Panc1 (cell line): ENCODE data around the gene SHE.

Experiments used
- POLR2AphosphoS5 ChIP-seq: IDR thresholded peaks from 2 replicates; pipeline ENCODE4 v1.6.1; 2012; ENCODE audit warnings: mild to moderate bottlenecking, low read depth, low read length, moderate library complexity
- SIN3A ChIP-seq: IDR thresholded peaks from 2 replicates; pipeline ENCODE4 v1.6.1; 2012; ENCODE audit warnings: low read depth, mild to moderate bottlenecking, low read length, moderate library complexity, borderline replicate concordance; ENCODE audit not compliant: insufficient read depth
- TF ChIP-seq, protein P1 (sequence below): fragments of 450-650 bp; IDR thresholded peaks from 2 replicates; pipeline ENCODE4 v1.5.1; 2017; ENCODE audit warnings: mild to moderate bottlenecking

DNA sequence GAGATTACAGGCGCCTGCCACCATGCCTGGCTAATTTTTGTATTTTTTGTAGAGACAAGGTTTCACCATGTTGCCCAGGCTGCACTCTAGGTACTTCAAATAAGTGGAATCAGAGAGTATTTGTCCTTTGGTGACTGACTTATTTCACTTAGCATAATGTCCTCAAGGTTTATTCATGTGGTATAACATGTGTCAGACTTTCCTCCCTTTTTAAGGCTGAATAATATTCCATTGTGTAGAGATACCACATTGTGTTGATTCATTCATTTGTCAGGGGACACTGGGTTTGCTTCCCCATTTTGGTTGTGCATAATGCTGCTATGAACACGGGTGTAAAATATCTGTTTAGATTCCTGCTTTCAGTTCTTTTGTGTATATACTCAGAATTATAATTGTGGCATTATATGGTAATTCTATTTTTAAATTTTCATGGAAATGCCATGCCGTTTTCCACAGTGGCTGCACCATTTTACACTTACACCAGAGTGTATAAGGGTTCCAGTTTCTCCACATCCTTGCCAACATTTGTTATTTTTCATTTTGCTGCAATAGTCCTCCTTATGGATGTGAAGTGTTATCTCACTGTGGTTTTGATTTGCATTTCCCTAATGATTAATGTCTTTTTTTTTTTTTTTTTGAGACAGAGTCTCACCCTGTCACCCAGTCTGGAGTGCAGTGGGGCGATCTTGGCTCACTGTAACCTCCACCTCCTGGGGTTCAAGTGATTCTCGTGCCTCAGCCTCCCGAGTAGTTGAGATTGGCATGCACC is 62.0 kb downstream of the SHE start:
- TF ChIP-seq, protein P1, sequence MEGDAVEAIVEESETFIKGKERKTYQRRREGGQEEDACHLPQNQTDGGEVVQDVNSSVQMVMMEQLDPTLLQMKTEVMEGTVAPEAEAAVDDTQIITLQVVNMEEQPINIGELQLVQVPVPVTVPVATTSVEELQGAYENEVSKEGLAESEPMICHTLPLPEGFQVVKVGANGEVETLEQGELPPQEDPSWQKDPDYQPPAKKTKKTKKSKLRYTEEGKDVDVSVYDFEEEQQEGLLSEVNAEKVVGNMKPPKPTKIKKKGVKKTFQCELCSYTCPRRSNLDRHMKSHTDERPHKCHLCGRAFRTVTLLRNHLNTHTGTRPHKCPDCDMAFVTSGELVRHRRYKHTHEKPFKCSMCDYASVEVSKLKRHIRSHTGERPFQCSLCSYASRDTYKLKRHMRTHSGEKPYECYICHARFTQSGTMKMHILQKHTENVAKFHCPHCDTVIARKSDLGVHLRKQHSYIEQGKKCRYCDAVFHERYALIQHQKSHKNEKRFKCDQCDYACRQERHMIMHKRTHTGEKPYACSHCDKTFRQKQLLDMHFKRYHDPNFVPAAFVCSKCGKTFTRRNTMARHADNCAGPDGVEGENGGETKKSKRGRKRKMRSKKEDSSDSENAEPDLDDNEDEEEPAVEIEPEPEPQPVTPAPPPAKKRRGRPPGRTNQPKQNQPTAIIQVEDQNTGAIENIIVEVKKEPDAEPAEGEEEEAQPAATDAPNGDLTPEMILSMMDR: no peak
- TF ChIP-seq SIN3A (no peak), POLR2AphosphoS5 (no peak)
